Liver (tissue), 3 donors: ENCODE data around the gene FNTB.

Experiments
- FOXA1 ChIP-seq: IDR thresholded peaks from 2 replicates; pipeline ENCODE4 v1.6.1; 2016; ENCODE audit warnings: antibody characterized with exemption
- HNF4A ChIP-seq, 2 donors: conservative IDR thresholded peaks; 2 replicates each; pipeline ENCODE4 v1.6.1; 2016; ENCODE audit warnings: antibody characterized with exemption in 2 of 2, mild to moderate bottlenecking in 2 of 2
- JUND ChIP-seq, 2 donors: IDR thresholded peaks; 2 replicates each; pipeline ENCODE4 v1.6.1; 2016; ENCODE audit warnings: antibody characterized with exemption in 2 of 2
- TF ChIP-seq, protein P1 (sequence below): fragments of 150-350 bp; IDR thresholded peaks from 2 replicates; pipeline ENCODE4 v1.5.1; 2017; ENCODE audit warnings: improper control_type of control experiment, low read depth, low read length; ENCODE audit not compliant: missing input control
- donor health status: healthy.
- donor health status: healthy.

DNA sequence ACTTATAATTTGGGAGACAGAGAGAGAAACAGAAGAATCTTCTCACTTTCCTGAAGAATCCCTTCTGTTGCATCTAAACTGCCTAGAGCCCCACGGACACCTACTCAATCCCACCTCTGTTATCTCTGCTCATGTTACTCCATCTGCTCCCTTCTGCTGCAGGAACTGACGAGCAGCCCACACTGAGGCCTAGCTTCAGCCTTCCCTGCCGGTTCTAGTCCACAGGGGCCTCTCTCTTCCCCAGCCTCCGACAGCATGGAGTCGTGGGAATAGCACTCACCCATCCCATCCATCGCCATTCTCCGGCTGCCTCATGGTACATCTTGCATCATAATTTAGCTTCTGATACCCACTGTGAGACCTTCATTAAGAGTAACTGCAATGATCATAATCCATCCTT is 18.5 kb upstream of the FNTB start:
- TF ChIP-seq, protein P1, sequence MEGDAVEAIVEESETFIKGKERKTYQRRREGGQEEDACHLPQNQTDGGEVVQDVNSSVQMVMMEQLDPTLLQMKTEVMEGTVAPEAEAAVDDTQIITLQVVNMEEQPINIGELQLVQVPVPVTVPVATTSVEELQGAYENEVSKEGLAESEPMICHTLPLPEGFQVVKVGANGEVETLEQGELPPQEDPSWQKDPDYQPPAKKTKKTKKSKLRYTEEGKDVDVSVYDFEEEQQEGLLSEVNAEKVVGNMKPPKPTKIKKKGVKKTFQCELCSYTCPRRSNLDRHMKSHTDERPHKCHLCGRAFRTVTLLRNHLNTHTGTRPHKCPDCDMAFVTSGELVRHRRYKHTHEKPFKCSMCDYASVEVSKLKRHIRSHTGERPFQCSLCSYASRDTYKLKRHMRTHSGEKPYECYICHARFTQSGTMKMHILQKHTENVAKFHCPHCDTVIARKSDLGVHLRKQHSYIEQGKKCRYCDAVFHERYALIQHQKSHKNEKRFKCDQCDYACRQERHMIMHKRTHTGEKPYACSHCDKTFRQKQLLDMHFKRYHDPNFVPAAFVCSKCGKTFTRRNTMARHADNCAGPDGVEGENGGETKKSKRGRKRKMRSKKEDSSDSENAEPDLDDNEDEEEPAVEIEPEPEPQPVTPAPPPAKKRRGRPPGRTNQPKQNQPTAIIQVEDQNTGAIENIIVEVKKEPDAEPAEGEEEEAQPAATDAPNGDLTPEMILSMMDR: no peak
- TF ChIP-seq HNF4A (conservative IDR thresholded peaks at IDR 0.05) (no peak), FOXA1 (no peak), JUND (IDR thresholded peaks at IDR 0.05) (no peak)
